SK-N-MC (cell line): ENCODE results near the gene MTUS2.

Experiments
- EZH2 ChIP-seq: fragments of 200-600 bp; sonication (generic); IDR thresholded peaks from one replicate; pipeline ENCODE4 v1.6.1; 2017; ENCODE audit warnings: antibody characterized with exemption
- POLR2AphosphoS5 ChIP-seq: IDR thresholded peaks from 2 replicates; pipeline ENCODE4 v1.6.1; 2012; ENCODE audit warnings: mild to moderate bottlenecking, low read depth, low read length, borderline replicate concordance

GRCh38 chr13:29379865-29380264, 559.7 kb downstream of the MTUS2 start:
- TF ChIP-seq EZH2 (no peak), POLR2AphosphoS5 (no peak)
